Measurements from ENCODE around the gene TFPT.
A peak's percentile ranks its signal among the peaks of the same experiment; 100 is the strongest.
"Not testable (repeated sequence)": the region's sequence is repeated elsewhere in the genome, so short reads cannot be mapped to it uniquely, and the experiment has no call there.

The TFPT gene

GRCh38 chr19:54124393-54124792 is 8.9 kb upstream of the TFPT start:
- no peak for DNase-seq (ENCODE audit: low read depth, low spot score)

DNA sequence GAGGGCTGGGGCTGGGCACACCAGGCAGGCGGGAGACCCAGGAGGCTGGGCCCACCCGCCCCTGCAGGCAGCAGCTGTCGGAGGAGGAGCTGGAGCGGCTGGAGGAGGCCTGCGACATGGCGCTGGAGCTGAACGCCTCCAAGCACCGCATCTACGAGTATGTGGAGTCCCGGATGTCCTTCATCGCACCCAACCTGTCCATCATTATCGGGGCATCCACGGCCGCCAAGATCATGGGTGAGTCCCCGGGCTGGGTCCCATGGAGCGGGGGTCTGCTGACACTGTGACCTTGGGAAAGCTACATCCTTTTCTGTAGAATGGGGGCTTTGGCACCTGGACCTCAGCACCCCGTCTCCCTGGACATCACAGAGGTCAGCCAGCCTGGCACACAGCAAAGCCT is 8.2 kb upstream of the TFPT start:
- DNase-seq (ENCODE audit: low read depth, low spot score) = no peak

GRCh38 chr19:54121259-54121658 is 5.8 kb upstream of the TFPT start:
- DNase-seq (ENCODE audit: low read depth, low spot score) = no peak

DNA sequence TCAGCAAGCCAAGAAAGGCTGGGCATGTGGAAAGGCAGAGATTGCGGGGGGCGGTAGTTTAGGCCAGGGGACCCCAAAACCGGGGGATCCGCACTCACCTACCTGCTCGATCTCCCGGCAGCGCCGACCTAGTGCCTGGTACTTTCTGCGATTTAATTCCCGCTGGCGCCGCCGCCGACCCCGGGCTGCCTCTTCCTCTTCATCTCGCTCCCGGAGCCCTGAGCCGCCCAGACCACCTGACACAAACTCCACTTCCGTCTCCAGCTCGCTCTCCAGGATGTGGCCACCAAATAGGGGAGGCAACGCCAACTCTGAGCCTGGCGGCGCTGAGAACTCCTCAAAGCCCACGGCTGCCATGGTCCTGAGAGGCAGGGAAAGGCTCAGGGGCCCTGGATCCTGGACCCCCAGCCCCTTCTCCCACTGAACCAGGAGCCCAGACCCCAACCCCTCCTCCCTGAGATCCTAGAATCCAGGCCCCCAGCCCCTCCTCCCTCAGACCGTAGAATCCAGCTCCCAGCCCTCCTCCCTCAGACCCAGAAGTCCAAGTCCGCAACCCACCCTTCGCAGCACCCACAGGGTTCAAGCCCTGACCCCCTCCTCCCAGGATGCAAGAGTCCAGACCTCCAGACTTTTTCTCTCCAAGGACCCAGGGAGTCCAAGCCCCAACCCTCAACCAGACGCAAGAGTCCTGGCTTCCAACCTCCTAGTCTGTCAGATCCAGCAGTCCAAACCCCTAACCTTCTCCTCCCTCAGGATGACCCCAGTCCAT is 933 bp downstream of the TFPT start:
- DNase-seq (ENCODE audit: low read depth, low spot score) = peak; percentile 57

- no peak for DNase-seq (ENCODE audit: low read depth, low spot score)
These were observed 5.8 kb downstream of the TFPT start for GRCh38 chr19:54109651-54110050.

DNA sequence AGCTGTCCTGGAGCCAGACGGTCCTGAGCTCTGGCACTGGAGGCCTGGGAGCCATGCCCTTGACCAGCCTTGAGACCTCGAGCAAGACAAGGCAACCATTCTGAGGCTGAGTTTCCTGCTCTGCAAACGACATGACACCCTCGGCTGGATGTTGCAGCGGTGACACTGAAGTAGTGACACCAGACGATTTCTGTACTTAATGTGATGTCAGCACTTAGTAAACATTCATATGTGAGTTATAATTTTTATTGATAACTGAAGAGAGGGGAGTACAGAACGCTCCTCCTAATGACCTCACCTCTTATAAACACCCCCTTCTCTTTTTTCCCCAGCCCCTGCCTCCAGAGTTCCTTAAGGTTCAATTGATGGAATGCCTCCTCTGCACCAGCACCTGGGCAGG is 7.0 kb downstream of the TFPT start:
- no peak for DNase-seq (ENCODE audit: low read depth, low spot score)

DNA sequence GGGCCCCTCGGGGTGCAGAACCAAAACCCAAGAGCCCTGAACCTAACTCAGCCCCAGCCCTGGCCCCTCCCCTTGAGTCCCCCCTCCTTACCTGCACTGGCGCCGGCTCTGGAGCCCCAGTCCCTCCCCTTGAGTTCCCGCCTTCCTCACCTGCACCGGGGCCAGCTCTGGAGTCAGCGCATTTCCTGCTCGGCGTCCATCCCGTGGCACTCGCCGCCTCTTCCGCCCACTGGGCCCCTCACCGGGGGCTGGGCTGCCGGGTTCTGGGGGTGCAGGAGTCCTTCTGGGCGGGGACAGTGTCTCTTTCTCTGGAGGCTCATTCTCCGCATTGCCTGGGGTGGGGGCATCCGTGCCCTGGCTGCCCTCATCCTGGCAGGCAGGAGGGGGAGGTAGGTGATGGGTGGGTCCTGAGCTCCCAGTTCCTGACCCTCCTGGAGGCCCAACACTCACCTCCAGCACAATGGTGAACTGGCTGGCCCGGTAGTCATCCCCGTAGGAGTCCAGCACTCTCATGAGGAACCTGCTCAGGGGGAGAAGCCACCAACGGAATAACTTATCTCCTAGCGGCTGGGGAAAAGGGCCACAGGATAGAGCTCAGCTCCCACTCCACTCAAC is 7.5 kb downstream of the TFPT start:
- no peak for DNase-seq (ENCODE audit: low read depth, low spot score)

DNA sequence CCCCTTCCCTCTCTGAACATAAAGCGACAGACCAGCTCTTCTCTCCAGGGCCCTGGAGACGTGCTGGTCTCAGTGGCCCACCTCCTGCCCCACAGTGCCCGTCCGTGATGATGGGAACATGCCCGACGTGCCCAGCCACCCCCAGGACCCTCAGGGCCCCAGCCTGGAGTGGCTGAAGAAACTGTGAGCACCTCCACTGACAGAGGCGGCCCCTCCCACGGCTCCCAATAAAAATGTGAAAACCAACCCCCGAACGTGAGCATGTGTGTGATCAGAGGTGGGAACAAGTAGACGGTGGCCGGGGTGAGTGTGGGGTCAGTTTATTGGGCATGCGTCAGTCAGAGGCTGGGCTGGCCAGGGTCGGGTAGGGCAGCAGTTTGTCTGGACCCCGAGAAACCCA is 8.7 kb downstream of the TFPT start:
- DNase-seq (ENCODE audit: low read depth, low spot score) = no peak

GRCh38 chr19:54105796-54106195 is 9.7 kb downstream of the TFPT start:
- no peak for DNase-seq (ENCODE audit: low read depth, low spot score)

- DNase-seq (ENCODE audit: low read depth, low spot score) = no peak
These were observed 10.3 kb downstream of the TFPT start for GRCh38 chr19:54104998-54105715.

- DNase-seq (ENCODE audit: low read depth, low spot score) = peak; percentile 98
These were observed 12.9 kb downstream of the TFPT start, which contains the start of gene NDUFA3 for GRCh38 chr19:54102421-54103169. Gene NDUFA3, plus strand, starts transcription at chr19:54102855. Its CDS starts 24 bp downstream, at chr19:54102879.

- DNase-seq (ENCODE audit: low read depth, low spot score) = peak; percentile 23
These were observed 14.9 kb downstream of the TFPT start, which contains the start of gene OSCAR for GRCh38 chr19:54100561-54100960. Gene OSCAR, minus strand, starts transcription at chr19:54100803. Its CDS starts 11 bp downstream, at chr19:54100792.

DNA sequence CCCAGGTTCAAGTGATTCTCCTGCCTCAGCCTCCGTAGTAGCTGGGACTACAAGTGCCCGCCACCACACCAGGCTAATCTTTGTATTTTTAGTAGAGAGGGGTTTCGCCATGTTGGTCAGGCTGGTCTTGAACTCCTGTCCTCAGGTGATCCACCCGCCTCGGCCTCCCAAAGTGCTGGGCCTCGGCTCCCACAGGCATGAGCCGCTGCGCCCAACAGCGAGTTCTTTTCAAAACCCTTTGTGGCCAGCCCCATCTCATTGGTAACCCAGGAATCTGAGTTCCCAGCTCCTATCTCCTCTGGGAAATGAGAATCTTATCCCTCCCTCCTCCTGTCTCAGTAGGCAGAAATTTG is 15.6 kb downstream of the TFPT start:
- DNase-seq (ENCODE audit: low read depth, low spot score) = not testable (repeated sequence)

GRCh38 chr19:54099190-54099902 is 16.1 kb downstream of the TFPT start:
- DNase-seq (ENCODE audit: low read depth, low spot score) = no peak

- peak; percentile 28 for DNase-seq (ENCODE audit: low read depth, low spot score)
These were observed 18.8 kb downstream of the TFPT start for GRCh38 chr19:54096617-54097106.

DNA sequence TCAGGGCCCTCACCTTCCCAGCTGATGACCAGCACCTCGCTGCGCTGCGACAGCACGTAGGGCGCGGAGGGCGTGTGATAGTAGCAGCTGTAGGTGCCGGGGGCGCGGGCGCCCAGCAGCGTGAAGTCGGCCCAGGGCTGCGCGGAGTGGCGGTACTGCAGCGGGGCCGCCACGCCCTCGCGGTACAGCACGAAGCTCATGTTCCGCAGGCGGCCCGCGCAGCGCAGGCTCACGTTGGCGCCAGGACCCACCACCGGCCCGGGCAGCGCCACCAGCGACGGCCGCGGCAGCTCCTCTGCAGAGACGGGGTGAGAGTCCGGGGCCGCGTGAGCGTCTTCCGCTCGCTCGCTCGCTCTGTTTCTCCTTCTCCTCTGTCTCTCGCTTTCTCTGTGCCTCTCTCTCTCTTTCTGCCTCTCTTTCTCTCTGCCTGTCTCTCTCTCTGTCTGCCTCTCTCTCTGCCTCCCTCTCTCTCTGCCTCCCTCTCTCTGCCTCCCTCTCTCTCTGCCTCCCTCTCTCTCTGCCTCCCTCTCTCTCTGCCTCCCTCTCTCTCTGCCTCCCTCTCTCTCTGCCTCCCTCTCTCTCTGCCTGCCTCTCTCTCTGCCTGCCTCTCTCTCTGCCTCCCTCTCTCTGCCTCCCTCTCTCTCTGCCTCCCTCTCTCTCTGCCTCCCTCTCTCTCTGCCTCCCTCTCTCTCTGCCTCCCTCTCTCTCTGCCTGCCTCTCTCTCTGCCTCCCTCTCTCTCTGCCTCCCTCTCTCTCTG is 19.4 kb downstream of the TFPT start:
- DNase-seq (ENCODE audit: low read depth, low spot score) = peak; percentile 69

GRCh38 chr19:54095136-54095858 is 20.2 kb downstream of the TFPT start:
- DNase-seq (ENCODE audit: low read depth, low spot score) = no peak

- DNase-seq (ENCODE audit: low read depth, low spot score) = no peak
These were observed 20.9 kb downstream of the TFPT start for GRCh38 chr19:54094426-54095000.

GRCh38 chr19:54084410-54084809 is 31.0 kb downstream of the TFPT start:
- no peak for DNase-seq (ENCODE audit: low read depth, low spot score)

Data from ELF-1 (cell line).